Transverse colon (tissue), 4 donors: Measurements from ENCODE around the gene MARCO. TPM values are rescaled to one million over a fixed set of nuclear protein-coding genes. Genes with fewer than 3 reads are reported as not detected.
"Not testable (repeated sequence)": the region's sequence is repeated elsewhere in the genome, so short reads cannot be mapped to it uniquely, and the experiment has no call there.

Experiments used
- DNase-seq: peaks from one replicate; pipeline ENCODE4 v3.0.0-alpha.2; 2019
- H3K27ac ChIP-seq, 4 donors: fragments of 200-600 bp; sonication (generic); 2 replicates each; pipeline ENCODE4 v1.5.1; 2016 to 2018; ENCODE audit warnings: inconsistent platforms in 4 of 4
- H3K27me3 ChIP-seq: fragments of 200-600 bp; sonication (generic); 2 replicates; pipeline ENCODE4 v1.5.1; 2017; ENCODE audit warnings: inconsistent platforms
- H3K36me3 ChIP-seq, 4 donors: fragments of 200-600 bp; sonication (generic); 2 replicates each; pipeline ENCODE4 v1.5.1; 2017 to 2019; ENCODE audit warnings: inconsistent platforms in 4 of 4
- H3K4me1 ChIP-seq, 4 donors: fragments of 200-600 bp; sonication (generic); 2 replicates each; pipeline ENCODE4 v1.5.1; 2017 to 2020; ENCODE audit warnings: inconsistent platforms in 4 of 4
- H3K4me3 ChIP-seq, 4 donors: fragments of 200-600 bp; sonication (generic); 1 replicate in 1 of 4; 2 replicates in 3 of 4; pipeline versions ENCODE4 v1.5.1 to v1.6.1; 2017 to 2019; ENCODE audit warnings: inconsistent platforms in 4 of 4
- H3K9me3 ChIP-seq, 2 donors: fragments of 200-600 bp; sonication (generic); 2 replicates each; pipeline ENCODE4 v1.5.1; 2017 to 2019; ENCODE audit warnings: inconsistent platforms in 2 of 2
- EP300 ChIP-seq: sonication (generic); formaldehyde crosslinking; IDR thresholded peaks from one replicate; pipeline ENCODE4 v1.6.1; 2017; ENCODE audit warnings: antibody characterized with exemption, low read depth
- POLR2A ChIP-seq: fragments of 450-650 bp; IDR thresholded peaks from one replicate; pipeline ENCODE4 v1.6.1; 2016; ENCODE audit warnings: antibody characterized with exemption, mild to moderate bottlenecking, moderate library complexity
- POLR2AphosphoS5 ChIP-seq, 3 donors: sonication (generic); formaldehyde crosslinking; IDR thresholded peaks; one replicate each; pipeline ENCODE4 v1.6.1; 2016; ENCODE audit warnings: antibody characterized with exemption in 3 of 3
- WGBS, 2 donors: methylation state at CpG; one replicate each; pipeline ENCODE4 v1.1.5; 2018; ENCODE audit warnings: low coverage in 1 of 2; 5-methylcytosine and 5-hydroxymethylcytosine counted together
- in situ Hi-C, 4 donors: fragments of 200-750 bp; cut with MboI; loops; one replicate each; pipeline versions ENCODE4 v1.15.0 to v1.15.1; 2017; ENCODE audit warnings: low sequenced_read_pairs in 3 of 4, low pct_ligation_motif_present in 1 of 4, low pct_unique_long_range_greater_than_20kb in 1 of 4
- intact Hi-C: fragments of 100-400 bp; cut with DNase I; formaldehyde crosslinking; loops from one replicate; pipeline ENCODE4 v1.15.1; 2023; ENCODE audit warnings: low total_unique reads
- total RNA-seq, 4 donors: library from RNA; depleted of rRNA; stranded (reverse); fragments of >200 nt; gene quantifications; one replicate each; pipeline ENCODE4 v1.1.0, GENCODE V29; 2016
- TF ChIP-seq, protein P1 (sequence below), 5 experiments: fragments of 200-600 bp in 3 of 5; fragments of 450-650 bp in 2 of 5; sonication (generic) in 3 of 5; IDR thresholded peaks; 1 replicate in 2 of 5; 2 replicates in 3 of 5; pipeline ENCODE4 v1.5.1; 2016 to 2017; ENCODE audit warnings: antibody characterized with exemption in 5 of 5, inconsistent platforms in 3 of 5, mild to moderate bottlenecking in 2 of 5, moderate library complexity in 1 of 5

The MARCO gene
- total RNA-seq, 4 donors from 2014 or later: 1.9 to 47.0 (median 4.4) TPM

DNA sequence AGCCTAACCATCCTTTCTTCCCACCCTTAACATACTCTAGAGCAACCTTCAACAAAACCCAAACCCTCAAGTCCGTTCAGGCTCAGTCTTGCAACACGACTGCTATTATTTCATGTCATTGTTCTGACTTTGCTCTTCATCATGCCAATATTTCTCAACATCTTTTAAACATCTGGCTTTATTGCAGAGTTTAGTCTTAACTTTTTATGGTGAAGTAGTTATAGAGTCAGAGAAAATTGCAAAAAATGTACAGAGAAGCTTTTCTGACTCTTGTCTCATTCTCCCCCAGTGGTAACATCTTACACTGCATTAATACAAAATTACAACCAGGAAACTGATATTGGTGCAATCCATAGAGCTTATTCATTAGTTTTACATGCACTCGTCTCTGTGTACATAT lies 3.9 kb downstream of the MARCO start:
- no peaks in the 10 kb centered on the region for H3K27me3 ChIP-seq
- no peak for TF ChIP-seq EP300
- no peak for TF ChIP-seq POLR2AphosphoS5 (IDR thresholded peaks at IDR 0.05)
- no peak for TF ChIP-seq POLR2A
- TF ChIP-seq, protein P1, sequence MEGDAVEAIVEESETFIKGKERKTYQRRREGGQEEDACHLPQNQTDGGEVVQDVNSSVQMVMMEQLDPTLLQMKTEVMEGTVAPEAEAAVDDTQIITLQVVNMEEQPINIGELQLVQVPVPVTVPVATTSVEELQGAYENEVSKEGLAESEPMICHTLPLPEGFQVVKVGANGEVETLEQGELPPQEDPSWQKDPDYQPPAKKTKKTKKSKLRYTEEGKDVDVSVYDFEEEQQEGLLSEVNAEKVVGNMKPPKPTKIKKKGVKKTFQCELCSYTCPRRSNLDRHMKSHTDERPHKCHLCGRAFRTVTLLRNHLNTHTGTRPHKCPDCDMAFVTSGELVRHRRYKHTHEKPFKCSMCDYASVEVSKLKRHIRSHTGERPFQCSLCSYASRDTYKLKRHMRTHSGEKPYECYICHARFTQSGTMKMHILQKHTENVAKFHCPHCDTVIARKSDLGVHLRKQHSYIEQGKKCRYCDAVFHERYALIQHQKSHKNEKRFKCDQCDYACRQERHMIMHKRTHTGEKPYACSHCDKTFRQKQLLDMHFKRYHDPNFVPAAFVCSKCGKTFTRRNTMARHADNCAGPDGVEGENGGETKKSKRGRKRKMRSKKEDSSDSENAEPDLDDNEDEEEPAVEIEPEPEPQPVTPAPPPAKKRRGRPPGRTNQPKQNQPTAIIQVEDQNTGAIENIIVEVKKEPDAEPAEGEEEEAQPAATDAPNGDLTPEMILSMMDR (IDR thresholded peaks at IDR 0.05): no peak
- H3K9me3 ChIP-seq: no peaks in the 10 kb centered on the region
- WGBS, 2 donors: 37 to 77% methylated on average over 2 to 3 of the region's 3 CpGs
- H3K4me3 ChIP-seq: no peak overlapping the region
- no peak for DNase-seq
- in situ Hi-C loops (no loop called here), intact Hi-C loops (no loop called here)
- no peak overlapping the region for H3K27ac ChIP-seq
- no peaks in the 10 kb centered on the region for H3K36me3 ChIP-seq
- H3K4me1 ChIP-seq: peaks cover 0 to 3% (median 0%) of the 10 kb centered on the region in 4 donors

GRCh38 chr2:118948266-118948665 lies 6.3 kb downstream of the MARCO start:
- intact Hi-C loops, DNase-seq, H3K27ac ChIP-seq, H3K9me3 ChIP-seq, in situ Hi-C loops, H3K4me3 ChIP-seq, H3K27me3 ChIP-seq, H3K36me3 ChIP-seq, H3K4me1 ChIP-seq: not testable (repeated sequence)
- 45 to 46% methylated on average over 3 of the region's 3 CpGs for WGBS, 2 donors

- Histone ChIP-seq H3K27ac (no peak overlapping the region), H3K9me3 (no peaks in the 10 kb centered on the region), H3K36me3 (no peaks in the 10 kb centered on the region), H3K27me3 (no peaks in the 10 kb centered on the region), H3K4me1 (no peaks in the 10 kb centered on the region), H3K4me3 (no peak overlapping the region)
- TF ChIP-seq POLR2AphosphoS5 (IDR thresholded peaks at IDR 0.05): no peak
- TF ChIP-seq, protein P1 (IDR thresholded peaks at IDR 0.05): no peak
- in situ Hi-C loops: no loop called here
- no peak for DNase-seq
- WGBS, 2 donors: 65 to 75% methylated on average over 2 to 8 of the region's 8 CpGs
- intact Hi-C loops: no loop called here
Observed at GRCh38 chr2:118954297-118955060, 12.5 kb downstream of the MARCO start.

DNA sequence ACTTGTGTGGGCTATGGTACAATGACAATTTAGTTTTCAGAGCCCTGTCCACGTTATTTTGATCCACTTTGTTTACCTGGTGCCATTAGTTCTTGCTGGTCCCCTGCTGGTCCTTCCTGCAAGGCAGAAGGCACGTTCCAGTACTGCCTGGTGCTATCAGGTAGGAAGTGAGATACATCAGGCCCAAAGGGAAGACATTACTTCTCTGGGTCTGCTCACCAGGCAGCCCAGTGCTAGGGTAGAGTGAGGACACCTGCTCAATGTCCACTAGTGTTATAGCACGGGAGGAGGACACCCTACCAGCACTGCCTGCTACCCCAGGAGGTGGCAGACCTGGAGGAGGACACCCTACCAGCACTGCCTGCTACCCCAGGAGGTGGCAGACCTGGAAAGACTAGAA lies 23.7 kb downstream of the MARCO start:
- 53% methylated on average over 3 of the region's 3 CpGs; no CpG with 5 or more reads in 1 of the 2 donors for WGBS, 2 donors
- no peaks in the 10 kb centered on the region for H3K9me3 ChIP-seq
- intact Hi-C loops (no loop called here), in situ Hi-C loops (no loop called here)
- DNase-seq: no peak
- no peak overlapping the region for H3K4me3 ChIP-seq
- TF ChIP-seq, protein P1 (IDR thresholded peaks at IDR 0.05): no peak
- TF ChIP-seq POLR2AphosphoS5 (IDR thresholded peaks at IDR 0.05): no peak
- TF ChIP-seq EP300: no peak
- TF ChIP-seq POLR2A: no peak
- H3K27me3 ChIP-seq: no peaks in the 10 kb centered on the region
- H3K27ac ChIP-seq: no peak overlapping the region
- H3K36me3 ChIP-seq: no peaks in the 10 kb centered on the region
- no peaks in the 10 kb centered on the region for H3K4me1 ChIP-seq
